GM19397 (cell line): ENCODE measurements around the gene C16orf74.

ENCODE experiments used
- ATAC-seq: cut with Tn5 transposase; IDR thresholded peaks from one replicate; pipeline ENCODE4 v1.9.1; 2021; ENCODE audit warnings: mild to moderate bottlenecking, moderate library complexity; ENCODE audit not compliant: unreplicated experiment

C16orf74 gene

DNA sequence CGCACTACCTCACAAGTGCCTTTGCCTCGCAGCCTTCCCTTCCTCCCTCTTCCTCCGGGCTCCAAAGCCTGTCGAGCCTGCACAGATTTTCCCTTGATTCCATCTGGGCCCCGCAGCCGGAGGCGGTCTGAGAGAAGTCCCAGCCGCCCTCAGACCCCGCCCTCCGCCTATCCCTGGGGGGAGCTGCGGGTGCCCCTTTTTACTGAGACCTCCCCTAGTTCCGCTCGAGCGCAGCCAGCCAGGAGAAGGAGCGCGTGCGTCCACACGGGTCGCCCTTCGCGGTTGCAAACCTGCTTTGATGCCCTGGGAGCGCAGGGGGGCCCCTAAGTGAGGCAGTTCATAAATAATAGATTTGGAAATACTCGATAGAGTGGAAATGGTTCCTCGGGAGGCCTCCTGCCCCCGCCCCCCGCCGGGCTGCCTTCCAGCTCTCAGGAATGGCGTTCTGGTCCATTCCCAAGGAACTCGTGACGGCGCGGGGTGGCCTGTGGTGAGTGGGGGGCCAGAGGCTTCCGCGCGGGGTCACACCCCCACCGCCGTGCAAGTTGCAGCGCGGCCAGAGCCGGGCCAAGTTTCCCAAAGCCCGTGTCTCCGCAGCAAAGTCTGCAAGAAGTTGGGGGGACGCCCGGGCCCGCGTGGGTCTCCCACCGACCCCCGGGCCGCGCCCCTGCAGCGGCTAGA lies 610 bp downstream of the C16orf74 start:
- no peak for ATAC-seq

DNA sequence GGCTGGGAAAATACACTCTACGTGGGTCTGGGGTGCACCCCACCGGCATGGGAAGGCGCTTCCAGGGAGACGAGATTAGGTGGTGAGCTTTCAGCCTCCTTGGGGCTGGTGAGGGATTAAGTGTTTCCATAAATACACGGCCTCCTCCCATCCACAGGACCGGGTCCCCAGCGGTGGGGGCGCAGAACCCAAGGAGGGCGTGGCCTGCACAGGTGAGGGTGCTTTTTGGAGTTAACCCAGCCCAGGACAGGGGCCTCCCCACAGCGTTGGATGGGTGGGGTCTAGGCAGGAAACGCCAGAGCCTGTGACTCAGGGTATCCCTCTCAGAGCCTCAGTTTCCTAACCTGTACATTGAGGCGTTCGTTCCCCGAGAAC lies 1.1 kb downstream of the C16orf74 start:
- ATAC-seq: no peak

DNA sequence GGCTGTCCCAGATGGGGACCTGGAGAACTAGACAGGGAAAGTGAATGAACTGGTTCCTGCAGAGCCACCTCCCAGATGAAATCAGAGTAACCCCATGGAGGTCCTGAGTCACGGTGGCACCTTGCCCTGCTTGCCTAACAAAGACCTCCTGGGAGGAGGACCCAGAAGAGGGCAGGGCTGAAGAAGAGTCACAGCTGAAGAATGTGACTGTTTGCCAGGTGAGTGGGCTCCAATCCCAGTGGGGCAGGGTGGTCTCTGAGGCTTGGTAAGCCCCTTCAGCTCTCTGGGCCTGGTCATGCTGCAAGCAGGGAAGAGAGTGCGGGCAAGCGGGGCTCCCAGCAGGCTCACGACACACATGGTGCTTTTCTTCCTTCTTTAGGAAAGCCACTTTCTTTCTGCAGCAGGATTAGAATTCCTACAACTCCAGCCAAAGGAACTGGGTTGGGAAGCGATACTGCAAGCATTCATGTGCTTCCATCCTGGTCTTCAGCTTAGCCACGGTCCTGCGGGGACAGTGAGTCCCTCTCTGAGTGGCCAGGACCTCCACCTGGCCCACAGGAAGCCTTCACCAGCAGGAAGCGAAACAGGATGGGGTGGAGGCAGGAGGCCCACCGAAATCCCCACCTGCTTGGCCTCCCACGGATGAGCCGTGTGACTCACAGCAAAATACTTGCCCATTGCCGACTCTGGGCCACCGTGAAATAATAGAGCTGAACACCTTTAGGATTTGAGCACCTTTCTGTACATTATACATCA lies 4.3 kb downstream of the C16orf74 start:
- no peak for ATAC-seq

DNA sequence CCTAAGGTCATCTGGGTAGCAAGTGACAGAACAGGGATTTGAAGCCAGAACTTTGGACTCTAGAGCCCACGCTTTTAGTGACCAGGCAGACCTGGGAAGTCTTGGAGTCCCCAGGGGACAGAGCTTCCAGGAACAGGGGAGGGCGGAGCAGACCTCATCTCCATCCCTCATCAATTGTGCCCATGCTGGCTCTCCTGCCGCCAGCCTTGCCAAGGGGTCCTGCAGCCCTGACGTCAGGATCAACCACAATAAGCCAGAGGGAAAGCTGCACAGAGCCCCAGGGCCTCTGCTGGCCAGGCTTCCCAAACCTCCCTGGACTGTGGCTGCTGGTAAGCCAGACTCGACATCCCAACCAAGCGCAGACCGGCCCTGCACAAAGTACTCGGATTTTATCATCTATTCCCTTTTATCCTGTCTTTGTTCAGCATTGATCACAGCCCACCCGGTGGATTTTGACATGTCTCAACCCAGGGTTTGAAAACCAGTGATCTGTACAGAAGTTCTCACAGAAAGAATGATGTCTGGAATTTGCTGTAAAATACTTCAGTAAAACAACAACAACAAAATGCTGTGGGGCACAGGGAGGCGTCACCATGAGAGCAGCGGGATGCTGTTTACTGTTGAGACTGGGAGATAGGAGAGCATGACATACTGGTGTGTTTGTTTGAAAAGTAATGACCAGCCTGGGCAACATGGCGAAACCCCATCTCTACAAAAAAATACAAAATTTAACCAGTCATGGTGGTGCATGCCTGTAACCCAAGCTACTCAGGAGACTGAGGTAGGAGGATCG lies 11.8 kb downstream of the C16orf74 start:
- ATAC-seq: no peak

DNA sequence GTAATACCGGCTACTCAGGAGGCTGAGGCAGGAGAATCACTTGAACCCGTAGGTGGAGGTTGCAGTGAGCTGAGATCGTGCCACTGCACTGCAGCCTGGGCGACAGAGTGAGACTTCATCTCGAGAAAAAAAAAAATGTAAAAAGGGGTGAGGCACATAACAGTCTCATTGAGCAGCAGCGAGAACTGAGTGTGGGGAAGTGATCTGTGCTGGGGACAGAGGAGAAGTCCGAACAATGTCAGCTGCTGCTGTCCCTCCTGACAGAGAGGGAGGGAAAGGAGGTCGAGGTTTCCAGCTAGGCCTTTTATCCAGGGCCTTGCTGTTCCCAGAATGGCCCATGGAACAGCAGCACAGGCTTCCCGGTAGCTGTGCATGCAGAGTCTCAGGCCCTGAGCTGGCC lies 14.0 kb downstream of the C16orf74 start:
- ATAC-seq: no peak

DNA sequence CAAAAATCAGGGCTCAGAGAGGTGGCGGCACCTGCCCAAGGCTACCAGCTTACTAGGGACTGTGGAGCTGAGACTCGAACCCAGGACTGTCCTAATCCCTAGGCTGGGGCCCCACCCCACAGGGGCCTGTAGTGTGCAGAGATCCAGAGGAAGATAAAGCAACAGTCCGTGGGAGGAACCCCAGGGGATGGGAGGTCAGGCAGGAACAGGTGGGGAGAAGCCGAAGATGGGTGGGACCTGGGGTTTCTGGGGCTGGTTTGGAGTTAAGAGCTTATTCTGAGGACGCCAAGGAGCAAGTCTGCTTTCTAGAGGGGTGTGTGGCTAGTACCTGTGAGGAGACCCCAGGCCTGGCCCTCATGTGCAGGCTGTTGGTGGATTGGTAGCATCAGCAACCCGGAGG lies 14.9 kb downstream of the C16orf74 start:
- no peak for ATAC-seq

DNA sequence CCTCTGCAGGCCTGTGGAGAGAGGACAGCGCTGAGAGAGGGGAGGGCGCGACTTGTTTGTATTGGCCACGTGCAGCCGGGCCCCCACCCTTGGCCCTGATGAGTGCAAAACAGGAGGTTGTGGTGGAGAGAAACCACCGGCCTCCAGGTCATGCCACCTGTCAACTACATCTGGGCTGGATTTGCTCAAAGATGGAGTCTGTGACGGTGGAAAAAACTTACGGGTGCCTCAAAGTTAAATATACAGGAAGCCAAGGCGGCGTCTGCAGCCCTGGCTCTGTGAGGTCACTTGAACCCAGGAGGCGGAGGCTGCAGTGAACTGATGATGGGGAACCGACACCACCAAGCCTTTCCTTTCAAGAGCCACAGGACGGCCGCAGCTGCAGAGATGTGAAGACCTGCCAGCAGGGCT lies 15.7 kb downstream of the C16orf74 start:
- peak; percentile 83 for ATAC-seq

DNA sequence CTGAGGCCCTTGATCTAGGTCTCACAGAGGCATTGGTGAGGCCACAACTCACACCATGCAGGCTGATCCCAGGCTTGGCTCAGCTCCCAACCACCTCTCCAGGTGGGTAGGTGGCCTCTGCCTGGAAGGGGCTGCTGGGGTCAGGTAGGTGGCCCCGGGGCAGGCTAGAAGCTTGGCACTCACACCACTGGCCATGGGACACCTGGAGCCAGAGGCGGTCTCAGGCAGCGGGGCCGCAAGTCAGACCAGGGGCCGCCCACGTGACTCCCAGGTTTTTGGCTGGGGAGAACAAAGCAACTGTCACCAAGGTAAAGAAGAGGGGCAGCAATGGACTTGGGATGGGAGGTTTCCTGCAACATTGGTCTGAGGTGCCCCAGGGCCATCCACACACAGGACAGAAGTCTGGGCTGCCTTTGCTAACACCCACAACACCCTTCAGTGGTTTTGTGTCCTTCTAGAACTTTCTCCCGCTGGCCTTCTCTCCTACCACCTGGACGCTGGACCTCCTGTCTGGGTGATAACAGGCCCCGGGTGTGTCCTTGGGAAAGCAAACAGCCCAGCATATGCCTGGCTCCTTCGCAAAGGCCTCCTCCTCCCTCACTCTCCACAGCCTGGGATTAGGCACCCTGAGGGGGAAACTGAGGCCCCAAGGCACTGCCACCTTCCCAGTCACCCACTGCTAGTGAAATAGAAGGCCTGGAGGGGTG lies 16.4 kb downstream of the C16orf74 start:
- ATAC-seq: no peak

DNA sequence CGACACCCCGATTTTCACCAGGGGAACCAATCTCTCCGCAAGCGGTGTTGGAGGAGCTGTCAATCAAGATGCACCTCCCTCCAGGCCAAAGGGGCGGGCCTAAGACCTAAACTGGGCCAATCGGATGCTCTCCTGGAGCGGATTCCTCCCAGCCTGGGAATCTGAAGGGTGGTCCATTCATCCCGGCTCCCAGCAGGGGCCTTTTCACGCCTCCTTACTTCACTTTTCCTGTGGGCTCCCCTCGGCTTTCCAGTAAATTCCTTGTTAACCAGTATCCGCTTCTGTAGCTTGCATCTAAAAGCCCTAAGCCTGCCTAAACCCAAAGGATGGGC lies 17.1 kb downstream of the C16orf74 start:
- ATAC-seq: no peak

DNA sequence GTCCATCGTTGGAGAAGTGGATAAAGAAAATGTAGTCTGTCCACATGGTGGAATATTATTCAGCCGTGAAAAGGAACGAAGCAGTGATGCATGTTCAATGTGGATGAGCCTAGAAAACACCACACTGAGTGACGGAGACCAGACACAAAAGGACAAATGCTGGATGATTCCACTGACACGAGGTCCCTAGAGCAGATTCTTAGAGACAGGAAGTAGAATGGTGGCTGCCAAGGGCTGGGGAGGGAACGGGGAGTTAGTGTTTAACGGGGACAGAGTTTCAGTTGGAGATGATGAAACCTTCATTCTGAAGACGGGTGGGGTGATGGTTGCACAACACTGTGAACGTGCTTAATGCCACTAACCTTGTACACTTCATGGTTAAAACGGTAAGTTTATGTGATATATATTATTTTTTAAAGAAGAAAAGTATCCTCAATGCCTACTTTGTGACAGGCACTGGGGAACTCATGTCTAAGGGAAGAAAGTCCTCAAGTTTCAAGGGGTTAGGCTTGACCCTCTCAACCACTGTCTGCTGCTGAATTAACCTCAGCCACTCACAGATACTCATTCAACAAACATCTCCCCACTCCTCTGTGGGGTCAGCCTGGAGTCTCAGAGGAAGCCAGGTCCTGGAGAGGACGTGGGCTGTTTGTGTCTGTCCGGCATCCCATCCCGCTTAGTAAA lies 17.6 kb downstream of the C16orf74 start:
- ATAC-seq: no peak

DNA sequence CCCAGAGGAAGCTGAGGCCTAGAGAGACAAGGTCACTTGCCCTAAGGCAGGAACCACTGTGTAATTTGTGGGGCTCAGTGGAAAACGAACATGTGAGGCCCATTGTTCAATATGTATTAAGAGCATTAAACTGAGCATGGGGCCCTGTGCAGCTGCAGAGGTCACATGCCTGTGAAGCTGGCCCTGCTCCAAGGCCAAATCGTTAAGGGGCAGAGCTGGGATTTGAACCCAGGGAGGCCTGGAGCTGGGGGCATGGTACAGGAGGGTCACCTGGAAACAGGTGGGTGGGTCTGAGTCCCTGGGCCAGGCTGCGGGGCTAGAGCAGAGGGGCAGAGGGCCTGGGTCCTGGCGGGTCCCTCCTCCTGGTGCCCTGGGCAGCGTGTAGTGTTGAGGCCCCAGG lies 19.7 kb downstream of the C16orf74 start:
- no peak for ATAC-seq

DNA sequence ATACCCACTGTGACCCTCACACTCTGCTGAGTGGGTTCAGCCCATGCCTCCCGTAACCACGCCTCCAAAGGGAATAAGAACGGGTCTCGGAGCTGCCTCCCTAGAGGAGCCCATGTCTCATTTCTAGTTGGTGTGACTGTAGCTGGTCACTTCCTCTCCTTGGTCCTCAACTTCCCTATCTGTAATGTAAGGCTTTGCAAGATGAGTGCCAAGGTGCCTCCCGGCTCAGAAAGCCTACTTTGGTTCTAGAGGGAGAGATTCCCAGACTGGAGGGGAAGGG lies 20.8 kb downstream of the C16orf74 start:
- no peak for ATAC-seq

DNA sequence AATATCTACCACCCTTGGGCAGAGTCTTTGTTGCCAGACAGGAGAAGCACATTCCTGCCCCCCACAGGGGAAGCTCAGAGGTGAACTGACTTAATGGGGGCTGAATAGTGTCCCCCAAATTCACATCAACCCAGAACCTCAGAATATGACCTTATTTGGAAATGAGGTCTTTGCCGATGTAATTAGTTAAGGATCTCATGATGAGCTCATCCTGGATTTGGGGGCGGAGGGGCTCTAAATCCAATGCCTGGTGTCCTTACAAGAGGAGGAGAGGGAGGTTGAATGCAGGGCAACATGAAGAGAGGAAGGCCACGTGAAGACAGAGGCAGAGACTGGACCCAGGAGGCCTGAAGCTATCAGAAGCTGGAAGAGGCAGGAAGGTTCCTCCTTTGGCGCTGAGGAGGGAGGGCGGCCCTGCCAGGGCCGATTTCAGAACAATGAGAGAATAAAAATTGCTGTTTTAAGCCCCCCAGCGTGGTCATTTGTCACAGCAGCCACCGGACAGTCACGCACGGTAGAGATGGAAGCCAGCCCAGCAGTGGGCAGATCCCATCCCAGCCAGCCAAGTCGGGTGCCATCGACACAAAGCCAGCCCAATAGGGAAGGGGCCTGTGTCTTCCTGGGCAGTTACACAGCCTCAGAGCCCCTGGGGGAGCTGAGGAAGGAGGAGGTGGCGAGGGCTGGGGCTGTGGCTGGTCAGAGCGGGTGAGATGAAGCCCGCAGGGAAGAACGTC lies 21.3 kb downstream of the C16orf74 start:
- ATAC-seq: no peak

DNA sequence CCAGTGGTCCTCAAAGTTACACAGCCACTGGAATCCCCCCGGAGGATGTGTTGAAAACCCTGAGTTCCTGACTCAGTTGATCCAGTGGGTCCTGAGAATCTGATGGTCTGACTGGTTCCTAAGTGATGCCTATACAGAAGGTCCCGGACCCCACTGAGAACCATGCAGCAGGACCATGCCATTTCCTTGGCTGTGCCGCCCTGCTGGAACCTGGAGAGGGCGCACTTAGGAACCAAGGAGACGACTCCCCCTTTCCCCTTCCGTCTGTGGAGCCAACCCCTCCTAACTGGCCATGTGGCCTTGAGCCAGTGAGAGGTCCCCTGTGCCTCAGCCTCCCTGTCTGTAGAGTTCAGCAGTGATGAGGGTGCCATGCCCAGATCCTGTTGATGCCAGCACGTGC lies 22.0 kb downstream of the C16orf74 start:
- ATAC-seq: no peak

DNA sequence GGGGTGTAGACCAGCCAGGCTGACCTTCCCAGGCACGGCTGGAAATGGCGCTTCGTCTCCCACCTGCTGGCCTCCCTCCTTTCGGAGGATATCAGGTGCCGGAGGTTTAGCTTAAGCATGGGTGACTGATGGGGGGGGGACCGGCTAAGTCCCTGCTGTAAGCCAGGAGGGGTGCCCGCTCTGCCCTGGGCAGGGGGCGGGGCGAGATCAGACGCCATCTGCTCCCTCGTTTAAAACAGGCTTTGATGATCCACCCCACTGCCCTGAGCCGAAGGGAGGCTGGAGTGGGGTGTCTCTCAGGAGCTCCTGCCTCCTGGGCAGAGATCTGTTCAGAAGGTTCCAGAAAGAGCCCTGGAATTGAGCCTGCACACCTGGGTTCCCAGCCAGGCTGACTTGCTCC lies 26.0 kb downstream of the C16orf74 start:
- ATAC-seq: no peak

DNA sequence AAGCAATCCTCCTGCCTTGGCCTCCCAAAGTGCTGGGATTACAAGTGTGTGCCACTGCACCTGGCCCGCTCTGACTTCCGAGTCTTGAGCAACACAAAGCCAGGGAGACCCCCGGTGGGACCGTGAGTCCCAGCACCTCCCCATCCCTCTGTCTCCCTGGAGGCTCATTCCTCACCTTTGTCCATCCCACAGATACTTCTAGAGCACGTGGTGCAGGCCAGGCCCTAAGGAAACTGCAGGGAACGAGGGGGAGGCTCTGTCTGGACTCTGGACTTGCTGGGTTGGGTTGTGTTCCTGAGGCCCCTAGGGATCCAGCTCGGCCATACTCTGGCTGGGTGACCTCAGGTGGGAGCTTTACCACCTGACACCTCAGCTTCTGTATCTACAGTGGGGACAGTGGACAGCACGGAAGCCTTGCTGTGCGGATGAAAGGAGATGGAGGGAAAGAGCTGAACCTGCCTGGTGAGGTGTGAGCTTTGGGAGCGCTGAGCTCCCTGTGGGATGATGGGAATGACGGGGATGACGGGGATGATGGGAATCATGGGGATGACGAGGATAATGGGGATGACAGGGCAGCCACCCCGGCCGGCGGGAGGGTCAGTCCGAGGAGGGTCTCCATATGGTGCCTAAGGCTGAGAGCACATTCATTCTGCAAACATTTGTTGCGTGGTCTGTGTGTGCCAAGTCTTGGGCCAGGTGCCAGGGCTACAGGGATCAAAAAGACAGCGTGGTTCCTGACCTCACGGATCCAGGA lies 26.6 kb downstream of the C16orf74 start:
- no peak for ATAC-seq

DNA sequence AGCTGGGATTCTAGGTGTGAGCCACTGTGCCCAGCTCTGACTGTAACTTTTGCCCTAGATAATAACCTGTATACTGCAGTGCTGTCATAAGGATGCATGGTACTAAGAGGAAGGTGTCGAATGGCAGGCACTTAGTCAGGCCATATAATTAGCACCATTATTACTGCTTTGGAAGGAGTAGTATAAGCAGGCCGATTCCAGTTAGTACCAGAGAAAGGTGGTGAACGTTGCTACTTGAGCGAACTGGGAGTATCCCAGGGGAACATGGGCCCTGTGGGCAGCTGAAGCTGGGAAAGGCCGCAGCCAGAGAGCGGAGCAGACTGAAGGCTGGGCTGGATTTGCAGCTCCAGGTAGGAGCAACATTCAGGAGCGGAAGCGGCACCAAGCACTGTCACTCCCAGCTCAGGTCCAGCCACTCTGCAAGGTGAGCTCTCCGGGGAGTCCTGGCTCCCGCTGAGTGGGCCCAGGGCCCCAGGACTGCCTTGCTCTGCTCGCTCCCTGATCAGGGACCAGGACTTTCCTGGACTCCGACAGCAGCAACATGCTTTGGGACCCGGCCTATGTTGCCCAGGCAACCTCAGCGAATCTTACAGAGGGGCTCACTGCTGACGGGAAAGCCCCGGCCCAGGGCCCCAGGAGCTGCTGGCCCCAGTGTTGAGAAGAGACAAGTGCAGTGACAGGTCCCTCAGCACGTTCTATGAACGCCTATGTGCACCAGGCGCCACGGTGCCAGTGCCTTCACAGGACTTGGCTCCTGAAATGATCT lies 28.6 kb downstream of the C16orf74 start:
- no peak for ATAC-seq

DNA sequence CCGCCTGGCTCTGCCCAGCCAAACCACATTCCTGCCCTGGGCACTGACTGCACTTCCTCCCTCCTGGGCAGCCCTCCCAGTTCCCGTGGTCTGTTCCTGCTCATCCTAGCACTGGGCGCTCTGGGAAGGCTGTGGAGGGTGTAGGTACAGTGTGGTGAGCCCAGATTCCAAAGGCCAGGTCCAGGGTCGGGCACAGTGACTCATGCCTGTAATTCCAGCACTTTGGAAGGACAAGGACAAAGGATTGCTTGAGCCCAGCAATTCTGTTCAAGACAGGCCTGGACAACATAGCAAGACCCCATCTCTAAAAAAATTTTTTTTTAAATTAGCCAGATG lies 30.6 kb downstream of the C16orf74 start:
- ATAC-seq: no peak
